Hematopoietic multipotent progenitor cell treated with erythropoietin and hydrocortisone succinate and interleukin-3 and kit ligand, for 4 days (in vitro differentiated cells): ENCODE measurements around the gene PCDHAC1.
"Not testable (repeated sequence)": the region's sequence is repeated elsewhere in the genome, so short reads cannot be mapped to it uniquely, and the experiment has no call there.

Source experiments
- DNase-seq: peaks from one replicate; pipeline ENCODE4 v3.0.0-alpha.2; 2015

Gene PCDHAC1, protein sequence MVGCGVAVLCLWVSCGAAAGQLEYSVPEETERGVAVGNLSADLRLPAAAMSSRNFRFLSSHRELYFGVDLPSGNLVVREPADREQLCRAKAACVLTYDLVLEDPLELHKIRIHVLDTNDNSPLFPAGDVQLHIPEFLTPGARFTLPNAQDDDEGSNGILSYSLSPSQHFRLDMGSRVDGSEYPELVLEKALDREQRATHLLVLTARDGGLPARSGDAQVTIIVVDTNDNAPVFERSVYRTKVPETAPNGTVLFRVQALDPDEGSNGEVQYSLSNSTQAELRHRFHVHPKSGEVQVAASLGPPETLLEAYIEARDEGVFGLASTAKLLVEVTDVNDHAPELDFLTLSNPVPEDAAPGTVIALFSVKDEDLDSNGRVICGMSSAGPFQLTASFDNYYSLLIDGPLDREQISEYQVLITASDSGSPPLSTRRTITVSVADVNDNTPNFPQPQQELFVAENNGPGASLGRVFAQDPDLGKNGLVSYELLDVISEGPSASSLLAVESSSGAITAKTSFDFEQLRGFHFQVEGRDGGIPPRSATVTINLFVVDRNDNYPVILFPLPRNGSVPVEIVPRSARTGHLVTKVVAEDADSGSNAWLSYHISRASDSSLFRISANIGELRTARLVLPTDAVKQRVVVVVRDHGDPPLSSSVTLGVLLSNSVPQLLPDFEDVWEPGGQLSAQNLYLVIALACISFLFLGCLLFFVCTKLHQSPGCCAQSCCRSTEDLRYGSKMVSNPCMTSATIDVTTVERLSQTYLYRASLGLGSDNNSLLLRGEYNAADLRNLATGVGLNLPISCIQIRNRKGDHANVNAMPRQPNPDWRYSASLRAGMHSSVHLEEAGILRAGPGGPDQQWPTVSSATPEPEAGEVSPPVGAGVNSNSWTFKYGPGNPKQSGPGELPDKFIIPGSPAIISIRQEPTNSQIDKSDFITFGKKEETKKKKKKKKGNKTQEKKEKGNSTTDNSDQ

DNA sequence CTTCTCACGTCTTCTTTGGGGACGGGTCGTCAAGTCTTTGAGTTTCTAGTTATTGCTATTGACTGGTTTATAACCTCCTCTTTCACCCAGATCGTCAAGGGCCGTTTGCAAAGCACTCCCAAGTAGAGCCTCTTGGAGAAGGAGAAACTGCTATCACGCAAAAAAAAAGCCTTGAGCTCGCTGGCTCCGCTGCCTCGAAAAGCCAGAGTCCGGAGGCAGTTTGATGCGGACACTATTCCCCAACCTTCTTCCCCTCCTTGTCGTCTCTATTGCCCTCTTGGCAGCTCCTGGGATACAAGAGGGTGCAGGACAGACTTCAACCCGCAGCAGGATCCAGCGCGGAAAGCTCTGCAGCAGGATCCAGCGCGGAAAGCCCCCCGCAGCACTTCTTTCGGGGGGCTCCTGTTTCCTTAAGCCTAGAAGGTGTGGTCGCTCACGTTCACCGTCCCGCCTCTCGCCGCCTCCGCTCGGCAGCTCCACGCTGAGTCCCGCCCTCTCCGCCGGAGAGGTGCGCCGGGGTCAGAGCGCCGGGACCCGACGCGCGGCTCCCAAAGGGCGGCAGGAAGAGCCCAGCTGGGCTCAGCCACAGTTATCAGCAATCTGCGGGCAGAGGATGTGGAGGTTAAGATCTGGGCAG is at the start of gene PCDHAC1:
Gene PCDHAC1, plus strand, starts transcription at position 494 of the 637 bp plus-strand sequence. CDS start 594 bp downstream, outside the sequence.
- peak; percentile 1 for DNase-seq

- not testable (repeated sequence) for DNase-seq
Observed at GRCh38 chr5:140876541-140877261, 49.4 kb upstream of the PCDHAC1 start.

DNA sequence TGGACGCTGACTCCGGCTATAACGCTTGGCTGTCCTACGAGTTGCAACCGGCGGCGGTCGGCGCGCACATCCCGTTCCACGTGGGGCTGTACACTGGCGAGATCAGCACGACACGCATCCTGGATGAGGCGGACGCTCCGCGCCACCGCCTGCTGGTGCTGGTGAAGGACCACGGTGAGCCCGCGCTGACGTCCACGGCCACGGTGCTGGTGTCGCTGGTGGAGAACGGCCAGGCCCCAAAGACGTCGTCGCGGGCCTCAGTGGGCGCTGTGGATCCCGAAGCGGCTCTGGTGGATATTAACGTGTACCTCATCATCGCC is 48.9 kb upstream of the PCDHAC1 start:
- DNase-seq, result no peak

- DNase-seq, result peak; percentile 24
Observed at GRCh38 chr5:140881889-140882590, 44.1 kb upstream of the PCDHAC1 start, which contains the start of gene PCDHA13. TSS of gene PCDHA13 (plus strand) at chr5:140882124. CDS start at chr5:140882269, 145 bp downstream.

DNA sequence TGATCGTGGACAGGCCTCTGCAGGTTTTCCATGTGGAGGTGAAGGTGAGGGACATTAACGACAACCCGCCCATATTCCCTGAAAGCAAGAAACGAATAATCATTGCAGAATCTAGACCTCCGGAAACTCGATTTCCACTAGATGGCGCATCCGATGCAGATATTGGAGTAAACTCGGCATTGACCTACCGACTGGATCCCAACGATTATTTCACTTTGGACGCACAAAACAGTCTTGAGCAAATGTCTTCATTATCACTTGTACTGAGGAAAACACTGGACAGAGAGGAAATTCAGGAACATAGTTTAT is 43.6 kb upstream of the PCDHAC1 start:
- no peak for DNase-seq

- no peak for DNase-seq
Observed at GRCh38 chr5:140883373-140883772, 42.7 kb upstream of the PCDHAC1 start.

DNA sequence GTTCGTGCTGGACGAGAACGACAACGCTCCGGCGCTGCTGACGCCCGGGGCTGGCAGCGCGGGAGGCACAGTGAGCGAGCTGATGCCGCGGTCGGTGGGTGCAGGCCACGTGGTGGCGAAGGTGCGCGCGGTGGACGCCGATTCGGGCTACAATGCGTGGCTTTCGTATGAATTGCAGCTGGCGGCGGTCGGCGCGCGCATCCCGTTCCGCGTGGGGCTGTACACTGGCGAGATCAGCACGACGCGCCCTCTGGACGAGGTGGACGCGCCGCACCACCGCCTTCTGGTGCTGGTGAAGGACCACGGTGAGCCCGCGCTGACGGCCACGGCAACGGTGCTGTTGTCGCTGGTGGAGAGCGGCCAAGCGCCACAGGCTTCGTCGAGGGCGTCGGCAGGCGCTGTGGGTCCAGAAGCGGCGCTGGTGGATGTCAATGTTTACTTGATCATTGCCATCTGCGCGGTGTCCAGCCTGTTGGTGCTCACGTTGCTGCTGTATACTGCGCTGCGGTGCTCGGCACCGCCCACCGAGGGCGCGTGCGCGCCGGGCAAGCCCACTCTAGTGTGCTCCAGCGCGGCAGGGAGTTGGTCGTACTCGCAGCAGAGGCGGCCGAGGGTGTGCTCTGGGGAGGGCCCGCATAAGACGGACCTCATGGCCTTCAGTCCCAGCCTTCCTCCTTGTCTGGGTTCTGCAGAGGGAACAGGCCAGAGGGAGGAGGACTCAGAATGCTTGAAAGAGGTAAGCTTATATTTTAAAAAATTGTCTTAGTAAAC is 42.0 kb upstream of the PCDHAC1 start:
- DNase-seq, result no peak

DNA sequence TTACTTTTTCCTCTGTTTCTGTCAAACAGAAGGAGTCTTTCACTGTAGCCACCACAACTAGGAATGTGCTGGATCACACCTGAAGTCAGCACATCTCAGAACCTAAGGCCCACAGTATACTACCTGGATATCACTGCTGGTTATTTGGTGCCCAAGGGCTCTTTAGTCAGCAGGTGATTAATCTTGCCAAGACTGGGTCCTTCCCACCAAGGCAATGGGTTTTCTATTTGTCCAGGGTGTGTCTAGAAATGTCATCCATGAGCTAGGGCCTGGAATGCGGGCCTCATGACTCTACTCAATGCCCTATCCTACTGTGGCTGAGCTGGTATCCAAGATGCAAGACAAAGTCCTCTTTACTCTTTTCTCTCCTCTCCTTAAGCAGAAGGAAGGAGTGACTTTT is 9.8 kb upstream of the PCDHAC1 start:
- no peak for DNase-seq

- DNase-seq, result no peak
Observed at GRCh38 chr5:140923601-140924000, 2.5 kb upstream of the PCDHAC1 start.

GRCh38 chr5:140926443-140927227 is 536 bp downstream of the PCDHAC1 start:
- DNase-seq, result peak; percentile 44

GRCh38 chr5:140927228-140927573 is 1.1 kb downstream of the PCDHAC1 start:
- no peak for DNase-seq

- DNase-seq, result no peak
Observed at GRCh38 chr5:140934964-140935606, 9.0 kb downstream of the PCDHAC1 start.

DNA sequence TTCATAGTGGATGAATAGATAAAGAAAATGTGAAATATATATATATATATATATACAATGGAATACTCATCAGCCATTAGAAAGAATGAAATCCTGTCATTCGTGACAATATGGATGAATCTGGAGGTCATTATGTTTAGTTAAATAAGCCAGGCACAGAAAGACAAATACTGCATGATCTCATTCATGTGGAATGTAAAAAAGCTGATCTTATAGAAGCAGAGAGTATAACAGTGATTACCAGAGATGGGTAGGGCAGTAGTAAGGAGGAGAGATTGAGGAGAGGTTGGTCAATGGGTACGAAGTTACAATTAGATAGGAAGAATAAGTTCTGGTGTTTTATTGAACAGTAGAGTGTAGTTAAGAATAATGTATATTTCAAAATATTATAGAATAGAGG is 20.5 kb downstream of the PCDHAC1 start:
- no peak for DNase-seq

GRCh38 chr5:140951636-140952035 is 25.5 kb downstream of the PCDHAC1 start:
- no peak for DNase-seq

DNA sequence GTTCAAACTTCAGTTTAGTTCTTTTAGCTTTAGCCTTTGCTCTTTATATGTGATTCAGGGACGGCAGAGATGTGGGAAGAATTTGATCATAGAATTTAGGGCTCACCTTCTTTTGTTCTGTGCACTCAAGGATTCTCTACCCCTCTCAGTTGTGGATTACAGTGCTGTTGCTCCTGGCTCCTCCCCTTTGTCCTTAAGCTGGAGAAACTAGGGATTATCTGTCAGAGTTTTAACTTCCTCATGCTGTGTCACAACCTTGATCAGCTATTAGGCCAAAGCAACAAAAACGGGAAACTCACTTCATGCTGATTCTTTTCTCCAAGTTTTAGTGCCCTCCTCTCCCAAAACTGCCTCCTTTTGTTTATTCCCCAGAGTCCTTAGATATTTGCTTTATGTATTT is 27.1 kb downstream of the PCDHAC1 start:
- no peak for DNase-seq

DNA sequence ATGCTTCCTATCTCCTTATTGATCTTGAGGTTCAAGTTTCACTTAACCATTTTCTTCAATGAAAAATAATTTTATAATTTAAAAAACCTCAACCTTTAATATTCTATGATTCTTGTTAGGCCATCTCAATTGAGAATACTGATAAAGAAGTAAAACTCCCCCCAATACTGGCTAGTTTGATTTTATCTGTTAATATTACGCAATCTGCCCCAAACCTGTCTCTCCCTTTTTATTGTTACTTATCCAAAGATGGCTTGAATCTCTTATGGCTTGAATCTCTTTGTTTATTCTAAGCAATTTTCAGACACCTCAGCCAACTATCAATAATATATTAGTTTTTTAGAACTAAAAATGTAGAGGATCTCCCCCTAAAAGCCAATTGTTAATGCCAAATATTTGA is 36.1 kb downstream of the PCDHAC1 start:
- no peak for DNase-seq

DNA sequence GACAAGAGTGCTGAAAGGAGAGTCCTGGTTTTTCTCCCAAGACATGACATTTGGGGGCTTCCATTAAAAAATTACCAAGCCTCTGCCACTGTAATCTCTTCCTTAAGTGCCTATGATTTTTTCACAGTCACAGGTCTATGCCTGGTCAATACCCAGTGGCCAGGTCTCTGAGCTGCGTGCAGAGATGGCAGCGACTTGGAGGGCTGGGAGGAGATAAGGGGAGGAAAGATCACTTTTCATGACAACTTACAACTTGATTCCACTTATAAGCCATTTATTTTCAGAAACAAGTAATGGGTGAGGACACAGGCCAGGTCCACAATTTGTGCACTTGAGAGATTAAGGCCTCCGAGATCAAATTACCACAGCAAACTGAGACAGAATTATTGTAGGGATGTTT is 38.3 kb downstream of the PCDHAC1 start:
- no peak for DNase-seq

DNA sequence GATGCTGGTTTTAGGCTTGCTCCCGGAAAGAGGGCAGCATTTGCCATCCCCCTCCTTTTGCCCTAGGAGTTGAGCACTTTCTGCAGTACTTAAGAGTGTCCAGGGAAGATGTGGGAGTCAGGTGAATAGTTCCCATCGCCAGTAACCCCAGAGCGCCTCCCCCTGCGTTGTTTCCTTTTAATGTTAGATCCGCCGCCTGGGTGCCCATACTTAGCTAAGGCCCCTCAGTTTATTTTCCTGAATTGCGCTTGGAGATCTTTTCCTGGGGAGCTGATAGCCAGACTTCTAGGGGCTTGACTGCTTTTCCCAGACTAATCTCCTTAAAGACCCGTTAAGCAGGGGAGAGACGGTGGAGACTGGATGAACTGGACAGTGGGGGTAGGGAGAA is 39.8 kb downstream of the PCDHAC1 start:
- no peak for DNase-seq

DNA sequence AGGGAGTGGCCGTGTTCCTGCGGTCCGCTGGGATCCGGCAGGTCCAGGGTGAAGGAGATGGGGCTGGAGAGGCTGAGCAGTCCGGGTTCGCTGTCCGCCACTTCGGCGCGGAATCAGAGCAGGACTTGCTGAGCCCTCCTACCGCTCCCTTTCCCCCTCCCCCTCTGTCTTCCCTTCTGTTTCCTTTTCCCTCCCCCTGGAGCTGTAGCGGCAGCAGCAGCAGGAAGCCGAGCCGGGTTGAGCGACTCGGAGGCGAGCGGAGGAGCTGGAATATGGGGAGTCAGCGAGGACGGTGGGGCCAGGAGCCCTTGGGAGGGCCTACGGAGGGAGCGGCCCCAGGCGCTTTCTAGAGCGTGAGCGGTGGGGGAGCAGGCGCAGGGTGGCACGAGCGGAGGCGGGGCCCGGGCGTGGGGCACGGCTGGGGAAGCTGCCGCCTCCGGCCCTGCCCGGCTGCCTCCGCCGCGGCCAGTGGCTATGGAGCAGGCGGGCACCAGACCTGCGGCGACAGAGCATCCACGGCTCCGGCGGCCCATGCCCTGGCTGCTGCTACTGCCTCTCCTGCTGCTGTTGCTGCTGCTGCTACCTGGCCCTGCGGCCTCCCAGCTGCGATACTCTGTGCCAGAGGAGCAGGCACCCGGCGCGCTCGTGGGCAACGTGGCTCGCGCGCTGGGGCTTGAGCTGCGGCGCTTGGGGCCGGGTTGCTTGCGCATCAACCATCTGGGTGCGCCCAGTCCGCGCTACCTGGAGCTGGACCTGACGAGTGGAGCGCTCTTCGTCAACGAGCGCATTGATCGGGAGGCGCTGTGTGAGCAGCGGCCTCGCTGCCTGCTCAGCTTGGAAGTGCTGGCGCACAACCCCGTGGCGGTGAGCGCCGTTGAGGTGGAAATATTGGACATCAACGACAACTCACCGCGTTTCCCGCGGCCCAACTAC is 40.5 kb downstream of the PCDHAC1 start, which contains the start of gene PCDHAC2:
Gene PCDHAC2, plus strand, starts transcription at position 184 of the 933 bp plus-strand sequence. Its CDS starts 291 bp downstream, at position 475.
- DNase-seq, result peak; percentile 6
